Glomerular visceral epithelial cell (primary cell): ENCODE measurements around the gene TMPRSS4.

Source experiments
- DNase-seq: peaks from one replicate; pipeline ENCODE4 v3.0.0-alpha.2; 2016; ENCODE audit errors: extremely low spot score

The TMPRSS4 gene

GRCh38 chr11:118079491-118079890 lies 2.6 kb downstream of the TMPRSS4 start:
- no peak for DNase-seq

GRCh38 chr11:118080296-118080695 lies 3.4 kb downstream of the TMPRSS4 start:
- DNase-seq: no peak

GRCh38 chr11:118081241-118081958 lies 4.5 kb downstream of the TMPRSS4 start:
- DNase-seq: no peak

DNA sequence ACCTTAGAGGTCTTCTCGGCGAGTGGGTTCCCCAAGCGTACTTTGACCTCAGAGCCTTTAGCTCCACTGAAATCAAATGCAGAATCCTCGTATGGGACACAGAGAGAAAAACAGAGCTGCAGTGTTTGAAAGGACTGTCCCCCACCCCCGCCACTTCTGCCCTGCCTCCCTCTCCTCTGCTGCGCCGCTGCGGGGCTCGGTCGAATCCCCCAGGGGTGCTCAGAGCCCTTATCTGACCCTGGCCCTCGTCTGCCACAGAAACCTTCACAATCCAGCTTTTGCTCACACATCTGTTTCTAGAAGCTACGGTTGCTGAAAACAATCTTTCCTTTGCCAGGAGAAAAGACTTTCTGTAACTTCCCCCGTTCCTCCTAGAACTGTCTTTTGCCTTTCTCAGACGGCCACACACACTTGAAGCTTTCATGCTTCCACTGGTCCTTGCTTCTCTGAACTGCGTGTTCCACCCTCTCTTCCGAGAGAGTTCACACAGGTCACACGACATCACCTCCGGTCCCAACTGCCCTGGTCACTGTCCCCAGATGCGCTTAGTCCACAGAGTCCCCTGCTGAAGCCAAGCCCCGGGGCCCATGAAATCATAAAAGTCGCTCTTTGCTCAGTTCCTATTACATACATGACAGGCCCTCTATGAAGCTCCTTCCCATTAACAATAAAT lies 6.1 kb downstream of the TMPRSS4 start:
- no peak for DNase-seq

- no peak for DNase-seq
Observed at GRCh38 chr11:118084247-118084646, 7.4 kb downstream of the TMPRSS4 start.

GRCh38 chr11:118084656-118085055 lies 7.8 kb downstream of the TMPRSS4 start:
- no peak for DNase-seq

- no peak for DNase-seq
Observed at GRCh38 chr11:118086913-118087768, 10.3 kb downstream of the TMPRSS4 start, which contains the start of gene SMIM35. Gene SMIM35, minus strand, starts transcription at chr11:118086963. Its CDS starts 206 bp downstream, at chr11:118086757.

DNA sequence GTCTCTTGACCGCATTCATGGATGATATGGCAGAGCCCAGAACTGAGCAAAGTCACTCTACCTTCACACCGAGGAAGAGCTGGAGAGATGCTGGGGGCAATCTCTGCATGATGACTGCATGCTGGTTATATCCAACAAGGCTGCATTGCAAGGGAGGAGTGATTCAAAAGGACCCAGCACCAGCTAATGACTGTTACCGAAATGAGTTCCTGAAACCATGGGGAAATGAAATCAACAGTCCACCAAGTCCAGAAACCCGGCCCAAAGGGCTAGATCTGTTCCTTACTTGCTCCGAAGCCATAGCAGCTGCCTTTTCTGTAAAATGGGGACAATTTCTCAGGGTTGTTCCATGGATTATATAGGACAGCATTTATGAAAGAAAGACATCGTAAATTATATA lies 11.1 kb downstream of the TMPRSS4 start:
- no peak for DNase-seq

DNA sequence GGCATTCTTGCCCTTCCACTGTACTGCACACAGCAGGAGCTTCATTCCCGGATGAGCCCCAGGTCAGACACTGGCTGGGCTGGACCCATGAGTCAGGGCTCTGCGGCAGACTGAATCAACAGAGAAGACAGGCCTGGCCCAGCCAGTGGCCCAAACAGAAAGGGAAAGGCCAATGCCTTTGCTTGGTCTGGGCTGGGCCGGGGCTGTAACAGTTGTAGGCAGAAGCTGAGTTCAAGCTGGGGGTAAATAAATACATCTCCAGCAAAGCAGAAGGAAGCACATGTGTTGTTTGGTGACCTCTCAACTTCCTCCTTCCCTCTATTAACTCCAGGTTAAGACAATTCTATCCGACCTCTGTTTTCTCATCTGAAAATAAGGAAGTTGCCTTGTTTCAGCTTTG lies 11.7 kb downstream of the TMPRSS4 start:
- DNase-seq: no peak

- DNase-seq: no peak
Observed at GRCh38 chr11:118090545-118091162, 13.8 kb downstream of the TMPRSS4 start.

DNA sequence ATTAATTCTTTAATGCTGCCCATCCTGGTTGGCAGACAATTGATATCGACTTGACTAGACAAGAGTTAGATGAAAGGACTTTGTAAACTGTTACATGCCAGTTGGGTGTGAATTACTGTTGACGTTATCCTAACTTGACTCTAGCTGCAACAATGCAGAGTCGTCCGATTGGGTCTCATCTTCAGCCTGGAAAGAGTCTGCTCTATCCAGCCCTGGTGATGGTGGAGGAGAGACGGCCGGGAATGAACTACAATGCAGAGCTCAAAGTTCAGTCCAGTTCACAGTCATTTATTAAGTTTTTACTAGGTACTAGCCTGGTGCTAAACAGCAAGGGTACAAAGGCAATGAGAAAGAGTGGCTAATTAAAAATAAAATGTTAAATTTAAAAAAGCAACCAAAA lies 14.8 kb downstream of the TMPRSS4 start:
- DNase-seq: no peak

- DNase-seq: no peak
Observed at GRCh38 chr11:118092907-118093571, 16.2 kb downstream of the TMPRSS4 start.

GRCh38 chr11:118095493-118095892 lies 18.6 kb downstream of the TMPRSS4 start:
- no peak for DNase-seq

DNA sequence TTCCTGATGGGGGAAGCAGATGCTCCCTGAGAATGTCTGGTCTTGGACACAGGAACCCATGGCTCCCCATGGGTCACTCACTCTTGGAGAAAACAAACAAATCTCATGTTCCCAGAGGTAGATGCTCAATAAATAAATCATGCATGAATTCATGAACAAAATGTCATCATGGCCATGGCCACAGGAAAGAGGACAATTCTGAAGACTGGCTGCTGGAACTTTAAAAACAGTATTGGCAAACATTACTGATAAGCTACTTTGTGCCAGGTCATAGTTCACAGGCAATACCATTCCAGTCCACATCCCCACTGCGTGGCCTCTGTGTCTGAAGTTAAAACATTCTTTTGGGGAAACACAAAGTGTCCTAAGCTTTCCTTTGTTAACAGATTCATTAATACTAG lies 19.1 kb downstream of the TMPRSS4 start:
- no peak for DNase-seq

DNA sequence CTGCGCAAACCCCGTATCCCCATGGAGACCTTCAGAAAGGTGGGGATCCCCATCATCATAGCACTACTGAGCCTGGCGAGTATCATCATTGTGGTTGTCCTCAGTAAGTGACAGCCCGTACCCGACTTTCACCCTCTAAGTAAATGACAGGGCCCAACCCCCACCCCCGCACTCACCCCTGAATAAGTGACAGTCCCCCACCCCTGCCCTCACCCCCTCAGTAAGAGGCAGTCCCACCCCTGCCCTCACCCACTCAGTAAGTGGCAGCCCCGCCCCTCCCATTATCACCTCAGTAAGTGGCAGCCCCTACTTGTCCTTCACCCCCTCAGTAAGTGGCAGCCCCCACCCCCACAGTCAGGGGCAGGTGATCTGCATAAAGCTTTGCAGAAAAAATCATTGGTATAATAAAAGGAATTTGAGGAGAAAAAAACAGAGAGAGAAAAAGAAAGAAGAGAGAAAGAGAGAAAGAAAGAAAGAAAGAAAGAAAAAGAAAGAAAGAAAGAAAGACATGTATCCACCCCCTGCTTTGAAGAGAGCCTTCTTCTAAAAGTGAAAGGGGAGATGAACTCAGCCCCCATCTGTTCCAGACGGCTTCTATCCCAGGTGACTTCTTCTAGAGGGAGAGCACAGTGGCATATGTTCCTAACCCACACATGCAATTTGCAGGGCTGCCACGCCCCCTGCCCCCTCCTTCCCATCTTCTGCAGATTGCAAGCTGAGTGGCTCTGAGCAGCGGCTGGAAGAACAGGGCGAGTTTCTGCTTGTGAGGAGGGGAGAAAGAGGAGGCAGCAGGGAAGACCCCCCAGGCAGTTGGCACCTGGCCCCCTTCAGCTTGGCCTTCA lies 22.3 kb downstream of the TMPRSS4 start:
- no peak for DNase-seq

GRCh38 chr11:118099838-118100556 lies 23.1 kb downstream of the TMPRSS4 start:
- no peak for DNase-seq

DNA sequence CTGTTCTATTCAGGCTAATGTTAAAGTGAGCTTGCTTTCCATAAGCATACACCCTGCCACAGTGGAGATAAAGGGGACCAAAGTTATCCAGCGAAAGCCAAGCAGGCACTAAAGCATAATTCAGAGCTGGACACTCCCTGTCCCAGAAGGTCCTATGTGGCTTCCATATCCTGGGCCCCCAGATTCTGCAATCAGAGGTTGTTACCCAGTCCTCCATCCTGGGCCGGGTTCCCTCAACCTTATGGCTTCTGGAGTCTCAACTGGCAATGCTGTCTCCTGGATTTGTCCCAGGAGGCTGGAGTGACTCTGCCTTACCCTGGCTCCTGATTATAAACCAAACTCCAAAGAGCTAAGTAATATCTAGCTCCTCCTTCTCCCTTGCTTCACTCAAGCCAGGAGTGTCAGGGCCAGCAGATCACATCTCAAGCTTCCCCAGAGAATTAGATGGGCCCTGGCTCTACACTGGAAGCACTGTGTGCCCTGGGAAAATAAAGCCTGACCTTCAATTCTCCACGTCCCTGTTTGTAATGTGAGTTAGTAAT lies 23.9 kb downstream of the TMPRSS4 start:
- no peak for DNase-seq

GRCh38 chr11:118102721-118103261 lies 25.9 kb downstream of the TMPRSS4 start:
- DNase-seq: no peak

DNA sequence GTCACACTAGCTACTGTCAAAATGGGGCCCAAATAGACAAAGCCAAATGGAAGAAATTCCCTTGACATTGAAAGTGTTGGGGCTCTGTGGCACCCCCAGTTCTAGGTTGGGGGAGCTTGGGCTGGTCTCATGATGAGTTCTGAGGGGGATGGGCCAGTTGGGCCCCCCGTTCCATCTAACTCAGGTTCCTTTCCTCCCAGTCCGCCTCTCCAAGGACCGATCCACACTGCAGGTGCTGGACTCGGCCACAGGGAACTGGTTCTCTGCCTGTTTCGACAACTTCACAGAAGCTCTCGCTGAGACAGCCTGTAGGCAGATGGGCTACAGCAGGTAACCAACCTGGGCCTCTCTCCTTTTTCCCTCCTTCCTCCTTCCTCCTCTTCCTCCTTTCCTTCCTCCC lies 27.6 kb downstream of the TMPRSS4 start:
- no peak for DNase-seq
